Measurements from ENCODE around the gene C8A. TPM values are rescaled to one million over a fixed set of nuclear protein-coding genes. Genes with fewer than 3 reads are reported as not detected.

The C8A gene
- total RNA-seq, 2 donors from 2014 or later: not detected

DNA sequence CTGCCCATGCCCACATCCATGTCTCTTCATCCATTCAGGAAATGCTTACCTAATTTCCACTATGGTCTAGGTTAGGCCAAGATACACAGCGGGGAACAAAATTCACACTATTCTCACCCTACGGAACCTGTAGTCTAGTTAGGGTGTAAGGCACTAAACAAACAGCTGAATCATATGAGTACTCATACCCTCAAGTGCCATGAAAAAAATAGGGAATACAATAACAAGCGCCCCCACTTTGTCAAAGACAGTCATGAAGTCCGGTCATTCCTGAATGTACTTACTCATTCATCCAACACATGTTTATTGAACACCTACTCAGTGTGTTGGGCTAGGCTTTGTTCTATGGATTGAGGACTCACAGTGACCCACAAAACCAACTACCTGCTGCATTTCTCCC lies 29.2 kb upstream of the C8A start:
- H3K9me3 Mint-ChIP-seq: no peaks in the 10 kb centered on the region
- no peak for DNase-seq
- H3K4me3 Mint-ChIP-seq: no peak overlapping the region
- H3K27me3 Mint-ChIP-seq (ENCODE audit: low read depth): peaks cover 26% of the 10 kb centered on the region
- H3K27ac Mint-ChIP-seq: no peak overlapping the region
- H3K4me1 Mint-ChIP-seq (ENCODE audit: low read depth): no peaks in the 10 kb centered on the region
- H3K36me3 Mint-ChIP-seq (ENCODE audit: insufficient read depth in 2 of 2): no peaks in the 10 kb centered on the region
- ATAC-seq (replicated peaks in 1 of 2): no peak

DNA sequence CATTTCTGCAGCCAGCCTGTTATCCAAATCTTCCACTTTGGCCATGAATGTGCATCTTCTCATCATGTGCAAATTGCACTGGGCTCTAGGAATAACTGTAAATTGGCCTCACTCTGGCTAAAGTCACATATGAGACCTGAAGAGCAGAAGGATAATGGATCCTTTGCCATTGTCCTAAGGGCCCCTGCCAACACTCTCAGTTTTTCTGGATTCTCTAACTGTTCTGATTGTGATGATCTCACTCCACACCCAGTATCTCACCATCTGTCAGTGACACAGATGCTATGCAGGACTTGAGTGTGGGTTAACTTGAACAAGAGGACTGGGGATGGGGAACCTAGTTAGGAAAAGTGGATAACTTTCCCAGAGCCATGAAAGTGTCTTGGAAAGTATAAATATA lies 26.9 kb upstream of the C8A start:
- Mint-ChIP-seq H3K36me3 (ENCODE audit: insufficient read depth in 2 of 2) (no peaks in the 10 kb centered on the region), H3K4me3 (no peak overlapping the region), H3K27ac (no peak overlapping the region), H3K9me3 (no peaks in the 10 kb centered on the region), H3K27me3 (ENCODE audit: low read depth) (peaks cover 31% of the 10 kb centered on the region), H3K4me1 (ENCODE audit: low read depth) (peaks cover 6% of the 10 kb centered on the region)
- ATAC-seq (replicated peaks in 1 of 2) (no peak), DNase-seq (no peak)

DNA sequence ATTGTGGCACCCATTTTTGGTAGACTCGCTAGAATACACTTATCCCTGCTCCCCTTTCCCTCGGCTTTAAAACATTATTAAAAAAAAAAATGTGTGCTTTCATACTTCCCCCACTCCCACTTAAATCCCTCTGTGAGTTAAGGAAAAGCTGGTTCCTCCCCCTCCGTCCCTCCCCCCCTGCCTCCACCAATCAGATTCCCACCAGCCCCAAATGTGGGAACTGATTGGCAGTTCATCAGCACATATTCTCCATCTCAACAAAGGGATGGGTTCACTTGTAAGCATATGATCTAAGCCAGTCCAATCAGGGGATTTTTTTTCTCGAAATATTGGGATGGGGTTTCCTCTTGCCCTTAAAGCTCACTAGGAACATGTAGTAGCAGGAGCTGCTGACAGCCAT lies 24.5 kb upstream of the C8A start:
- Mint-ChIP-seq H3K9me3 (no peaks in the 10 kb centered on the region), H3K4me1 (ENCODE audit: low read depth) (peaks cover 6% of the 10 kb centered on the region), H3K4me3 (no peak overlapping the region), H3K36me3 (ENCODE audit: insufficient read depth in 2 of 2) (no peaks in the 10 kb centered on the region), H3K27me3 (ENCODE audit: low read depth) (peaks cover 26% of the 10 kb centered on the region), H3K27ac (no peak overlapping the region)
- no peak for DNase-seq
- ATAC-seq (replicated peaks in 1 of 2): no peak

DNA sequence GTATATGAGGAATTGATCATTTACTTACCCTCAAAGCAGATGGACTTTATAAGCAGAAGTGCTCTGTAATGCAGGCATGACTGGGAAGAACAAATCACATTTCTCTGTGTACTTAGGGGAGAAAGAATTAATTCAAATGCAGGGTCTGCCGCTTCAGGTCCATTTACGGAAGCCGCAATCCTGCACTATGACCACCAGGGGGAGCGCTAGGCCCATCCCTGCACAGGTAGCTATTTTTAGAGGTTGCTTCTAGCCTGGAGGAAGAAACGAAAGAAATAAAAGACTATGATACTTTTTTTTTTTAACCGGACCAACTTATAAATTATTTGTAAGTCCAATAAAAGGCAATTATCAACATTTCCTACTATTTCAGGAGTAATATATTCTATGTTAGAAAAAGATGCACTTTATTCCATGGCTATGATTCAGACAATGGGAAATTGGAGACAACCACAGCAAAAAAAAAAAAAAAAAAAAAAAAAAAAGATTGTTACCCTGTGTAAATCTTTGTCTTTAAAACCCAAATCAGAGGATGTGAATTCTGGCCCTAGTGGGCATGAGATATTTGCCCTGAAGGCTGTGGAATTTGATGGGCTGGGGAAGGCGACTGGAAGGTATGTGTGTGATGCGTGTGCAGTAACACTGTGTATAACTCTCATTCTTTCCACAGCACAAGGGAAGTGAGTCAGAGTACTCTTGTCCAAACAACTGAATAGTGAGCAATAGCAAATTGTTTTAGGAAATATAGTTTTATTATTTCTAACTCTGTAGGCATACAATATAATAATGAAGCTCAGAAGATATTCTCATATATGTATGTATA lies 22.5 kb upstream of the C8A start:
- H3K9me3 Mint-ChIP-seq: no peaks in the 10 kb centered on the region
- H3K27me3 Mint-ChIP-seq (ENCODE audit: low read depth): peaks cover 19% of the 10 kb centered on the region
- H3K4me1 Mint-ChIP-seq (ENCODE audit: low read depth): peaks cover 6% of the 10 kb centered on the region
- ATAC-seq (replicated peaks in 1 of 2): peak; percentile 45 to 64
- H3K36me3 Mint-ChIP-seq (ENCODE audit: insufficient read depth in 2 of 2): no peaks in the 10 kb centered on the region
- peak; percentile 55 to 71 for DNase-seq
- no peak overlapping the region for H3K27ac Mint-ChIP-seq
- H3K4me3 Mint-ChIP-seq: no peak overlapping the region

DNA sequence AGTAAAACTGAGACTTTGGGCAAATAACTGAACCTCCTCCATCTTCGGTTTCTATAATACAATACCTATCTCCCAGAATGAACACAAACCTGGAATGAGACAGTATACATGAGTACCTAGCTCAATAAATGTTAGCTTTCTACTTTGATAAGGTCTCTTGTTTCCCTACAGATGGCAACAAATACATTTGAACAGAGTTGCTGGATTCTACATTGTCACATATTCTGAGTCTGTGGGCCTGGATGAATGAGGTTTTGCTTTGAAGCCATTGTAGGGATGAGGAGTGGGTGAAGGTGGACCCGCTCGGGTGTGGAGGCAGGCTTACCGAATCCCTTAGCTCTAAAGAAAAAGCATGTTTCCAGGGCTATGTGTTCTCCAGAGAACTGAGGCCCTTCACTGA lies 21.5 kb upstream of the C8A start:
- no peak overlapping the region for H3K27ac Mint-ChIP-seq
- H3K9me3 Mint-ChIP-seq: no peaks in the 10 kb centered on the region
- no peak for DNase-seq
- no peak overlapping the region for H3K4me3 Mint-ChIP-seq
- H3K36me3 Mint-ChIP-seq (ENCODE audit: insufficient read depth in 2 of 2): no peaks in the 10 kb centered on the region
- H3K4me1 Mint-ChIP-seq (ENCODE audit: low read depth): peaks cover 6% of the 10 kb centered on the region
- H3K27me3 Mint-ChIP-seq (ENCODE audit: low read depth): peaks cover 19% of the 10 kb centered on the region
- no peak for ATAC-seq (replicated peaks in 1 of 2)

DNA sequence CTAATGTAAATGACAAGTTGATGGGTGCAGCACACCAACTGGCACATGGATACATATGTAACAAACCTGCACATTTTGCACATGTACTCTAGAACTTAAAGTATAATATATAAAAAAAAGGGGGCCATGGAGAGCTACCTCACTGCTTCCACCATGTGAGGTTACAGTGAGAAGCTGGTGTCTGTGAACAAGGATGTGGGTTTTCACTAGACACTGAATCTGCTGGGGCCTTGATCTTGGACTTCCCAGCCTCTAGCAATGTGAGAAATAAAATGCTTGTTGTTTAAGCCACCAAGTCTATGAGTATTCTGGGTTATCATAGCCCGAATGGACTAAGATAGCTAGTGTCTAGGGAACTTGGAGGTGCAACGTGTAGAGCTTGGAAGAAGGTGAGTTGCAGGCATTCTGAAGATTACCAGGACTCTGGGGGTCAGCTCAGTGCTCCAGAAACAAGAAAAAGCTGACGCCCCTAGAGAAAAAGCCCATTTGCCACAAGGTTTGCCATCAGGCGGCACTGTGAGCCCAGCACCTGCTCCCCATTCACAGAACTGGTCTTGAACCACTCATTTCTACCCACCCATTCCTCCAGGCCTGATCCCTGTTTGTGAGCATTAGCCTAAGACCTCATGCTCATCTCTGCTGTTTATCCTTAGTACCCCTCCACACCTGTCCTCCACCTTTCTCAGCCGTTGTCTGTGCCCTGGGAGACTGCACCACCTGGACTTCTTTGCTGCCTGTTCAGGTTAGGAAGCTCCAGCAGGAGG lies 20.3 kb upstream of the C8A start:
- Mint-ChIP-seq H3K9me3 (no peaks in the 10 kb centered on the region), H3K27me3 (ENCODE audit: low read depth) (peaks cover 9% of the 10 kb centered on the region), H3K36me3 (ENCODE audit: insufficient read depth in 2 of 2) (no peaks in the 10 kb centered on the region), H3K27ac (no peak overlapping the region), H3K4me1 (ENCODE audit: low read depth) (peaks cover 6% of the 10 kb centered on the region), H3K4me3 (no peak overlapping the region)
- ATAC-seq (replicated peaks in 1 of 2) (no peak), DNase-seq (no peak)

DNA sequence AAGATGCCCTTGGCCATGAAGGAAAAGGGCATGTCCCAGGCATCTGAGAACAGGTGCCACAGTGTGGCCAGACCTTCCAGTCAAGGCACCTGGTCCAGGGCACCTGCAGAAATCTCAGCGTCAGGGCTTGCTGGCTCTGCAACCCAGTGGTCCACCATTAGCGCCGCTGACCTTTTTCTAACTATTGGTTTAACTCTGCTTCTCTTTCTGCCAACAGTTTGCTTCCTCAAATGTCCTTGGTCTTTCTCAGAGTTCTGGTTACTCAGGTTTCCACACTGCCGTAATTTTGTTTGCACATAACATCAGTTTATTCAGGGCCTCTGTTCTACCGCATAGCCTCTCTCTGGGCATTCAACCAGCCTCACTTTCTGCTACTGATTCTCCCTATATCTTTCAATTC lies 18.9 kb upstream of the C8A start:
- no peak for DNase-seq
- Mint-ChIP-seq H3K4me1 (ENCODE audit: low read depth) (peaks cover 6% of the 10 kb centered on the region), H3K27me3 (ENCODE audit: low read depth) (peaks cover 6% of the 10 kb centered on the region), H3K27ac (no peak overlapping the region), H3K9me3 (no peaks in the 10 kb centered on the region), H3K36me3 (ENCODE audit: insufficient read depth in 2 of 2) (no peaks in the 10 kb centered on the region), H3K4me3 (no peak overlapping the region)
- ATAC-seq (replicated peaks in 1 of 2): no peak

DNA sequence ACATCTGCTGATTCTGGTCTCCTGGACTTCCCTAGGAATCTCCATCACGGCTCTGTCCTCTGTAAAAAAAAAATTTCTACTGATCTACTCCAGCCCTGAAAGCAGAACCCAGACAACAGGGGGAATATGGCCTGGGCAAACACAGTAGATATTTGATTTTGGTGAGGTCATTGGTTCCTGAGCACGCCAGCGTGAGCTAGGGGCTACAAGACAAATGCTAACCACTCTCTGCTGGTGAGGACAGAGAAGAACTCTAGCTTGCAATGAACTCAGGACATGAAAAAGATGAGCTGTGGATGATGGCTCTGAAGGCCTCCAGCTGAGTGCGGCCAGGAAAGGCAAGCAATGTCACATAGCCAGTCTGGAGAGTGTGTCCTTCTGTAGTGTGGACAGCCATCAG lies 18.2 kb upstream of the C8A start:
- H3K9me3 Mint-ChIP-seq: no peaks in the 10 kb centered on the region
- DNase-seq (no peak), ATAC-seq (replicated peaks in 1 of 2) (no peak)
- H3K27ac Mint-ChIP-seq: no peak overlapping the region
- no peak overlapping the region for H3K4me3 Mint-ChIP-seq
- H3K4me1 Mint-ChIP-seq (ENCODE audit: low read depth): peaks cover 6% of the 10 kb centered on the region
- peaks cover 5% of the 10 kb centered on the region for H3K27me3 Mint-ChIP-seq (ENCODE audit: low read depth)
- no peaks in the 10 kb centered on the region for H3K36me3 Mint-ChIP-seq (ENCODE audit: insufficient read depth in 2 of 2)

DNA sequence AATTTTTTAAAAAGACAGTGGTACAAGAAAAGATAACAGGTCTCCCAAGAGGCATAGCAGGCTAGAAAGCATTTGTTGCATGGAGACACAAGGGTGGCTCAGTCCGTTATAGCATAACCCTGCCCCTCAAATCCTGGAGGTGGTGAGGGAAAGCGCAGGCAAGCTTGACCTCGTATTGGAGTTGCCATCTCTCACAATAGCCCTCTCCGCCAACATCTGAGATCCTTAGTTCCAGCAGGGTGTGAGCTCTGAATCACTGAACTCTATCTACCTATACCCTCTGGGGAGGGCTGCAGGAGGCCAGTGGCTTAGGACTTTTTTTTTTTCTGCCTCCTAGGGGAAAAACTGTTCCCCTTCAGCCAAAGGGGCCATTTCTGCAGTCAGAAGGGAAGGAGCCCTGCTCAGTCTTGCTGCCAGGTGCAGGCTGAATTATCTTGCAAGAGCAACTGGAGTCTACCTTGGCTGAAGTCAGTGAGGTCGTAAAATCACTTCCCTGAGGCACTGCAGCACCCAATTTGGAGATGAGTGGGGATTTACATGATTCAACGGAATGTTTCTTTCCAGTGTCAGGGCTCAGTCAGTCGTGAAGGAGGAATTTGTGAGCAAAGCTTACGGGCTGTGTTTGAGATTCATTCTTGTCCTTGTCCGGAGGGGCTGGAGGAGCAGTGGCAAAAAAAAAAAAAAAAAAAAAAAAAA lies 17.2 kb upstream of the C8A start:
- Mint-ChIP-seq H3K27ac (no peak overlapping the region), H3K9me3 (no peaks in the 10 kb centered on the region), H3K4me1 (ENCODE audit: low read depth) (no peaks in the 10 kb centered on the region), H3K4me3 (no peak overlapping the region), H3K36me3 (ENCODE audit: insufficient read depth in 2 of 2) (no peaks in the 10 kb centered on the region), H3K27me3 (ENCODE audit: low read depth) (no peaks in the 10 kb centered on the region)
- DNase-seq (no peak), ATAC-seq (replicated peaks in 1 of 2) (no peak)

DNA sequence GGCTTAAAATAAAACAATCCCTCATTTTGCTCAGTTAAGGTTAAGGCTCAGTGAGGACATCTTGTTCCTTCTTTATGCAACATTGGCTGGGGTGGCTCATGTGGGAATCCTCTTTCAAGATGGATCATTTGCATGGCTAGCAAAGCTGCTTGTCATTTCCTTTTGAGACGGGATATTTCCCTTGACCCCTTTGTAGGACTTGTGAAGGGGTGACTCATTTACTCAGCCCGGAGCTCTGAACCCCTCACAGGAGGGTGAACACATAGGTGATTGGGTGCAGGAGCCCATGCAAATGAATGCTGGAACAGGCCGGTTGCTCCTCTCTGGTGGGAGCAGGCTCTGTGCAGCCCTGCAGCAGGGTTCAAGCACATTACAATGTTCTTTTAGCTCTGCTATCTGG lies 15.8 kb upstream of the C8A start:
- Mint-ChIP-seq H3K27me3 (ENCODE audit: low read depth) (no peaks in the 10 kb centered on the region), H3K4me3 (no peak overlapping the region), H3K27ac (no peak overlapping the region), H3K36me3 (ENCODE audit: insufficient read depth in 2 of 2) (no peaks in the 10 kb centered on the region), H3K4me1 (ENCODE audit: low read depth) (no peaks in the 10 kb centered on the region), H3K9me3 (no peaks in the 10 kb centered on the region)
- ATAC-seq (replicated peaks in 1 of 2) (no peak), DNase-seq (no peak)

DNA sequence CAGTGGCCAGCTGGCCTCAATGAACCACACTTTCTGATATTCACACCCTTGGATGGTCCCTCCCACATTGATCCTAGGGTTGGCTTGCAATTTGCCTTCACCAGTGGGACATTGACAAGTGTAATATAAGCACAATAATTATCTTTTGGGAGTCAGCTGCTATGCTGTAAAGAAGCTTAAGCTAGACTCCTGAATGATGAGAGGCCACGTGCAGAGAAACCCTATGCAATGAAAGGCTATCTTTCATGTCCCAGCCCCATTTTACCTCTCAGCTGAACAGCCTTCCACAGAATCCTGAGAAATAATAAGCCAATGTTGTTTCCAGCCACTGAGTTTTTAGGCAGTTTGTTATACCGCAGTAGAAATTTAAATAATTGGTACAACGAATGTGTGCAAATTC lies 11.1 kb upstream of the C8A start:
- H3K36me3 Mint-ChIP-seq (ENCODE audit: insufficient read depth in 2 of 2): no peaks in the 10 kb centered on the region
- H3K4me3 Mint-ChIP-seq: no peak overlapping the region
- no peak for ATAC-seq (replicated peaks in 1 of 2)
- peaks cover 6% of the 10 kb centered on the region for H3K27me3 Mint-ChIP-seq (ENCODE audit: low read depth)
- H3K4me1 Mint-ChIP-seq (ENCODE audit: low read depth): no peaks in the 10 kb centered on the region
- no peak overlapping the region for H3K27ac Mint-ChIP-seq
- peaks cover 1% of the 10 kb centered on the region in 2 donors for H3K9me3 Mint-ChIP-seq
- no peak for DNase-seq

DNA sequence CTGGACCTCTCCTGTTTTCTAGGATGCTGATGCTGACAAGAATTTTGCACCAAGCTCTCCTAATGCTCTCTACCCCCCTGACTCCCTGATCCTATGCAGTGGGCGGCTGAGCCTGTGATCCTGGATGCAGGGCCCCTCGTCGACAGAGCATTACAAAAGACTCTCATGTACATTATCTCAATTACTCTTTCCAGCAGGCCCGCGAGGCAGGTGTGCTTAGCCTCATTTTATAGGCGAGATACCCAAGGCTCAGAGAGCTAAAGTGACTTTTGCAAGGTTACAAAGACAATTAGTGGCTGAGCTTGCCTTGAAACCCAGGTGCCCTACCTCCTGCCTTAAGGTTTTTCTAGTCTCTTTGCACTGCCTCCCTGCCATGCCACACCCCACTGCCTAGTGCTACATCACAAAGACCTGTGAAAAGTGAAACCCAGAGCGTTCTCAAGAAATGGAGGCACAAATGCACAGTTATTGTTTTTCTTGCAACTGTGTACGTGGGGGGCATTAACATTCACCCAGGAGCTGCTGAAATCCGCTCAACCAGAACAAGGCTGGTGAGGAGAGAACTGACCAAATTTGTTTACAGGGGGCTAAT lies 10.0 kb upstream of the C8A start:
- no peak for DNase-seq
- no peak overlapping the region for H3K4me3 Mint-ChIP-seq
- ATAC-seq (replicated peaks in 1 of 2): no peak
- H3K27ac Mint-ChIP-seq: no peak overlapping the region
- H3K36me3 Mint-ChIP-seq (ENCODE audit: insufficient read depth in 2 of 2): no peaks in the 10 kb centered on the region
- H3K27me3 Mint-ChIP-seq (ENCODE audit: low read depth): peaks cover 6% of the 10 kb centered on the region
- peaks cover 1% of the 10 kb centered on the region in 2 donors for H3K9me3 Mint-ChIP-seq
- H3K4me1 Mint-ChIP-seq (ENCODE audit: low read depth): no peaks in the 10 kb centered on the region

DNA sequence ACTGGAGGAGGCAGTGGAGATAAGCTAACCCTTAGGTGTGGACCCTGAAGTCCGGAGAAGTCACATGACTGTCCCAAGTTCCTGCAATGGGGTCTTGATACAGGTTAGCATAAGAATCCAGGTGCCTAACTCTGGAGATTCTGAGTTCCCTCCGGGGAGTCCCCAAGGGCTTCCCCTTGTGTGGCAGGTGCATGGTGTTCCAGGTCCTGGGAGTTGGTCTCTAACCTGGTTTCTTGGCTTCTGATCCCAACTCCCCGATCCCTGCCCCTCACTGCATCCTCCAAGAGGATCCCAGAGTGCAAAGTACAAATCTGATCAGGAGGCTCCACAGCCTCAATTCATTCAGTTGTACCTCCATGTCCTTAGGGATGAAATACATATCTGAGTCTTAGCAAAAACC lies 9.3 kb upstream of the C8A start:
- Mint-ChIP-seq H3K4me1 (ENCODE audit: low read depth) (no peaks in the 10 kb centered on the region), H3K9me3 (peaks cover 1% of the 10 kb centered on the region in 2 donors), H3K36me3 (ENCODE audit: insufficient read depth in 2 of 2) (no peaks in the 10 kb centered on the region), H3K27ac (no peak overlapping the region), H3K4me3 (no peak overlapping the region), H3K27me3 (ENCODE audit: low read depth) (peaks cover 6% of the 10 kb centered on the region)
- ATAC-seq (replicated peaks in 1 of 2) (no peak), DNase-seq (no peak)

All from activated T-cell treated with anti-CD3 and anti-CD28 coated beads, Interleukin-2, amount 50 U/mL, for 72 hours (primary cell).